PC-3 (cell line): ENCODE results near the gene CERS6. TPM values are rescaled to one million over a fixed set of nuclear protein-coding genes. Genes with fewer than 3 reads are reported as not detected.

ENCODE experiments used
- ATAC-seq: fragments of 200-7000 bp; cut with Tn5 transposase; 2 replicates; pipeline ENCODE4 v1.9.1; 2020; ENCODE audit warnings: mild to moderate bottlenecking, moderate library complexity
- BruUV-seq: library from RNA; stranded (reverse); fragments of 400-500 nt; replicated peaks from 2 replicates; lab custom pipeline; 2021; lab: Mats Ljungman, UMichigan
- CTCF ChIA-PET: fragments of 300-600 bp; sonication (Branson Sonifier 250); formaldehyde crosslinking; loops from one replicate; lab custom pipeline; 2022; ENCODE audit warnings: antibody characterized with exemption; lab: Charles Lee
- POLR2A ChIA-PET: fragments of 300-600 bp; sonication (Branson Sonifier 250); formaldehyde crosslinking; loops from one replicate; lab custom pipeline; 2022; ENCODE audit warnings: antibody characterized with exemption; ENCODE audit not compliant: unreplicated experiment; lab: Charles Lee
- DNase-seq: peaks from one replicate; pipeline ENCODE4 v3.0.0-alpha.2; 2015
- H2AFZ ChIP-seq: fragments of 300-600 bp; sonication (generic); 2 replicates; pipeline ENCODE4 v1.6.0; 2016; ENCODE audit warnings: antibody characterized with exemption, low read length
- H3F3A ChIP-seq: fragments of 300-600 bp; sonication (generic); one replicate; pipeline ENCODE4 v1.6.0; 2017; ENCODE audit warnings: antibody characterized with exemption, low read length, control low read depth, mild to moderate bottlenecking; ENCODE audit not compliant: unreplicated experiment
- H3K27ac ChIP-seq: fragments of 300-600 bp; sonication (generic); 2 replicates; pipeline ENCODE4 v1.5.1; 2016; ENCODE audit warnings: mild to moderate bottlenecking, low read length
- H3K27me3 ChIP-seq: fragments of 300-600 bp; sonication (generic); 2 replicates; pipeline ENCODE4 v1.6.1; 2016; ENCODE audit warnings: low read length, mixed read lengths
- H3K36me3 ChIP-seq: fragments of 300-600 bp; sonication (generic); 2 replicates; pipeline ENCODE4 v1.6.1; 2016; ENCODE audit warnings: low read depth, mixed run types, low read length, mixed read lengths
- H3K4me1 ChIP-seq: fragments of 300-600 bp; sonication (generic); 2 replicates; pipeline ENCODE4 v1.5.1; 2016; ENCODE audit warnings: low read length; ENCODE audit not compliant: insufficient read depth
- H3K4me2 ChIP-seq: fragments of 300-600 bp; sonication (generic); 2 replicates; pipeline ENCODE4 v1.6.0; 2016; ENCODE audit warnings: low read length
- H3K4me3 ChIP-seq: fragments of 300-600 bp; sonication (generic); 2 replicates; pipeline ENCODE4 v1.5.1; 2016; ENCODE audit warnings: mild to moderate bottlenecking, low read length, mixed read lengths
- H3K79me2 ChIP-seq: fragments of 300-600 bp; sonication (generic); 2 replicates; pipeline ENCODE4 v1.6.1; 2017; ENCODE audit warnings: low read length, mixed read lengths
- H3K9ac ChIP-seq: fragments of 300-600 bp; sonication (generic); 2 replicates; pipeline ENCODE4 v1.6.0; 2016; ENCODE audit warnings: mild to moderate bottlenecking, low read length
- H3K9me2 ChIP-seq: fragments of 300-600 bp; sonication (generic); replicated peaks from 2 replicates; pipeline ENCODE4 v1.6.1; 2016; ENCODE audit warnings: mixed run types, low read length, mixed read lengths
- H3K9me3 ChIP-seq: fragments of 300-600 bp; sonication (generic); 2 replicates; pipeline ENCODE4 v1.6.1; 2016; ENCODE audit warnings: low read length, mixed read lengths
- H4K20me1 ChIP-seq: fragments of 300-600 bp; sonication (generic); 2 replicates; pipeline ENCODE4 v1.6.1; 2016; ENCODE audit warnings: low read length, mixed read lengths
- EZH2 ChIP-seq: fragments of 300-600 bp; sonication (generic); IDR thresholded peaks from one replicate; pipeline ENCODE4 v1.6.1; 2017; ENCODE audit warnings: antibody characterized with exemption, mild to moderate bottlenecking, low read length; ENCODE audit not compliant: unreplicated experiment
- EZH2phosphoT487 ChIP-seq: fragments of 300-600 bp; sonication (generic); IDR thresholded peaks from 2 replicates; pipeline ENCODE4 v1.6.1; 2018; ENCODE audit warnings: mild to moderate bottlenecking, antibody characterized with exemption, low read length, borderline replicate concordance
- intact Hi-C: fragments of 100-400 bp; cut with micrococcal nuclease; formaldehyde crosslinking; loops from 2 replicates; pipeline ENCODE4 v1.9.0; 2023
- total RNA-seq: library from RNA; depleted of rRNA; stranded (reverse); fragments of >200 nt; gene quantifications from 2 replicates; pipeline ENCODE4 v1.2.3, GENCODE V29; 2014
- TF ChIP-seq, protein P1 (sequence below): fragments of 300-600 bp; sonication (generic); conservative IDR thresholded peaks from 2 replicates; pipeline ENCODE4 v1.5.1; 2017; ENCODE audit warnings: antibody characterized with exemption, low read depth, mild to moderate bottlenecking, low read length

Gene CERS6
- total RNA-seq, 1 experiment from 2014 or later: 24.2 TPM

DNA sequence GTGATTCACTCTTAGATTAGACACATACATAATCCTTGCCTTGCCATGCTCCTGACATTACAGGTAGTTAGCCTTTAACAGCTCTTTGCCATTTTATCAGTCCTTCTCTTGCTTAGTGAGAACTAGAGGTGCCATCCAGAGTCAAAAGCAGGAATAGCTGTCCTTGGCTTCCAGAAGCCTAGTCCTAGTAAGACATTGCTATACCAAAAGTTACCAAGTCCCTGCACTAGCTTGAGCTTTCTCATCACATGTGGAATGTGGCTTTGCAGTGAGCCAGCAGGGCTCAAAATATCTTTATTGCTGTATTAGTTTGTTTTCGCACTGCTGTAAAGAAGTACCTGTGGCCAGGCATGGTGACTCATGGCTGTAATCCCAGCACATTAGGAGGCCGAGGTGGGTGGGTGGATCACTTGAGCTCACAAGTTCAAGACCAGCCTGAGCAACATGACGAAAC is 241.6 kb downstream of the CERS6 start:
- ChIA-PET CTCF (interaction anchor here (0.5 to 0.6 kb wide), 2 partner anchors 114 to 731 kb away, joined by 7 to 10 read pairs; no protein-coding TSS in a partner anchor), POLR2A (no interaction called here)
- no peak for TF ChIP-seq EZH2
- TF ChIP-seq EZH2phosphoT487: no peak
- TF ChIP-seq, protein P1, sequence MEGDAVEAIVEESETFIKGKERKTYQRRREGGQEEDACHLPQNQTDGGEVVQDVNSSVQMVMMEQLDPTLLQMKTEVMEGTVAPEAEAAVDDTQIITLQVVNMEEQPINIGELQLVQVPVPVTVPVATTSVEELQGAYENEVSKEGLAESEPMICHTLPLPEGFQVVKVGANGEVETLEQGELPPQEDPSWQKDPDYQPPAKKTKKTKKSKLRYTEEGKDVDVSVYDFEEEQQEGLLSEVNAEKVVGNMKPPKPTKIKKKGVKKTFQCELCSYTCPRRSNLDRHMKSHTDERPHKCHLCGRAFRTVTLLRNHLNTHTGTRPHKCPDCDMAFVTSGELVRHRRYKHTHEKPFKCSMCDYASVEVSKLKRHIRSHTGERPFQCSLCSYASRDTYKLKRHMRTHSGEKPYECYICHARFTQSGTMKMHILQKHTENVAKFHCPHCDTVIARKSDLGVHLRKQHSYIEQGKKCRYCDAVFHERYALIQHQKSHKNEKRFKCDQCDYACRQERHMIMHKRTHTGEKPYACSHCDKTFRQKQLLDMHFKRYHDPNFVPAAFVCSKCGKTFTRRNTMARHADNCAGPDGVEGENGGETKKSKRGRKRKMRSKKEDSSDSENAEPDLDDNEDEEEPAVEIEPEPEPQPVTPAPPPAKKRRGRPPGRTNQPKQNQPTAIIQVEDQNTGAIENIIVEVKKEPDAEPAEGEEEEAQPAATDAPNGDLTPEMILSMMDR: no peak
- DNase-seq (peak; percentile 41), ATAC-seq (peak; percentile 35; the same call in 1 of the 2 replicates)
- Histone ChIP-seq H3F3A (no peaks in the 10 kb centered on the region), H3K79me2 (no peaks in the 10 kb centered on the region), H3K36me3 (no peaks in the 10 kb centered on the region), H3K4me2 (no peak overlapping the region), H3K4me1 (no peaks in the 10 kb centered on the region), H3K27me3 (no peaks in the 10 kb centered on the region), H4K20me1 (no peaks in the 10 kb centered on the region), H3K4me3 (no peak overlapping the region), H2AFZ (no peak overlapping the region), H3K9me2 (no peaks in the 10 kb centered on the region), H3K9me3 (no peaks in the 10 kb centered on the region), H3K9ac (no peak overlapping the region), H3K27ac (no peak overlapping the region)
- BruUV-seq: no TSS peak
- intact Hi-C loops: loop anchor here (5.0 kb wide), 1 partner anchor 60 kb away; no protein-coding TSS in a partner anchor

DNA sequence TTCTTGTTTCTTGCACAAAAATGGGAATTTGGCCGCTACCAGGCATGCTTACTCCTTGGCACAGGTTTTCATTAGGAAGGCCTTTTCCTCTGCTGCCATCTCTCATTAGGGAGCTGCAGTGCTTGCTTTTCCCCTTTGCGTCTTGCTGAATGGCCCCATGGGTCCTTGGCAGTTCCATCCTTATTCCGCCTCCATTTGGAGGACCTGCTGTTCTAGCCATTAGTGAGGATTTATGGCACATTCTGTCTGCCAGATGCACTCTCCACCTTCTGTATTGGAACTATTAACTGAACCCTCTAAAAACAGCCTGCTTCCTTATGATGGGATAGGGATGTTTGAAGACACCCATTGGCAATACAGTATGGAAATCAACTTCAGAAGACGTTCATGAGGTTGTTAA is 242.9 kb downstream of the CERS6 start:
- intact Hi-C loops: loop anchor here (5.0 kb wide), 1 partner anchor 58 kb away; no protein-coding TSS in a partner anchor
- Histone ChIP-seq H3K27me3 (no peaks in the 10 kb centered on the region), H3K4me1 (no peaks in the 10 kb centered on the region), H2AFZ (no peak overlapping the region), H3K9ac (no peak overlapping the region), H3K36me3 (no peaks in the 10 kb centered on the region), H3K4me3 (no peak overlapping the region), H3K27ac (no peak overlapping the region), H3K9me3 (no peaks in the 10 kb centered on the region), H3K79me2 (no peaks in the 10 kb centered on the region), H3F3A (no peaks in the 10 kb centered on the region), H3K4me2 (no peak overlapping the region), H4K20me1 (no peaks in the 10 kb centered on the region), H3K9me2 (no peaks in the 10 kb centered on the region)
- CTCF ChIA-PET: no interaction called here
- POLR2A ChIA-PET: no interaction called here
- TF ChIP-seq, protein P1: no peak
- no peak for TF ChIP-seq EZH2phosphoT487
- TF ChIP-seq EZH2: no peak
- no peak for DNase-seq
- ATAC-seq: no peak
- BruUV-seq: no TSS peak

DNA sequence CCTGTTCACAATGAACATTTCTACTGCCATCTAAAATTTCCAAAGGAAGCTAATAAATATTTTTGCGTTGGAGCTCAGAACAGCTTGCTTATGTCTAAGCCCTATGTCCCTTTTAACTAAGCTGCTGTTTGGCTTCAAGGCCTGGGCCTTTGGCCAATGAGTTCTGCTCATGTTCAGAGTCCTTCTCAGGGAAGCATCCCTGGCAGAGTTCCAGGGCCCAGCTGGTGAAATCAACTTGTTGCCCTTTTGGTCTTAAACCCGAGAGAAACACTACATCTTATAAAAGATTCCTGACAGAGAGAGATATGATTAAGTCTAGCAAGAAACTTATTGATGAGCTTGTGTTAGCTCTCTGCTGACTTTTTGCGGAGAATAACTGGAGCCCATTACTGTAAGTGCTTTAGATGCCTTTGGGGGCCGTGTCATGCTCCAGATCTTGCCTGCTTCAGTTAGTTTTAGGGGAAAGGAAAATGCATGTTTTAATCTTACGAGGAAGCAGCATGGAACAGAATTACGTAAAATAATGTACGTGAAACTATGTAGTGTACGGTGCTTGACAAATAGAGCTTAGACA is 243.9 kb downstream of the CERS6 start:
- Histone ChIP-seq H3K79me2 (no peaks in the 10 kb centered on the region), H3K4me3 (no peak overlapping the region), H2AFZ (no peak overlapping the region), H3K4me1 (no peaks in the 10 kb centered on the region), H3K9me3 (no peaks in the 10 kb centered on the region), H3K27me3 (no peaks in the 10 kb centered on the region), H3K36me3 (no peaks in the 10 kb centered on the region), H3K4me2 (no peak overlapping the region), H3K27ac (no peak overlapping the region), H4K20me1 (no peaks in the 10 kb centered on the region), H3K9me2 (no peaks in the 10 kb centered on the region), H3F3A (no peaks in the 10 kb centered on the region), H3K9ac (no peak overlapping the region)
- TF ChIP-seq, protein P1: no peak
- no peak for TF ChIP-seq EZH2
- no peak for TF ChIP-seq EZH2phosphoT487
- DNase-seq (no peak), ATAC-seq (no peak)
- ChIA-PET CTCF (no interaction called here), POLR2A (no interaction called here)
- intact Hi-C loops: loop anchor here (5.0 kb wide), 1 partner anchor 57 kb away; no protein-coding TSS in a partner anchor
- BruUV-seq: no TSS peak
